Natural killer cell (primary cell): ENCODE measurements around the gene FGFR2. TPM values are rescaled to one million over a fixed set of nuclear protein-coding genes. Genes with fewer than 3 reads are reported as not detected.

Source experiments
- ATAC-seq, 3 donors: fragments of 150-1000 bp in 2 of 3; fragments of 200-7000 bp in 1 of 3; cut with Tn5 transposase; 1 replicate in 1 of 3; 2 replicates in 2 of 3; pipeline ENCODE4 v1.10.0; 2021; ENCODE audit warnings: mild to moderate bottlenecking in 2 of 3, moderate library complexity in 2 of 3
- DNase-seq, 2 donors: peaks; one replicate each; pipeline versions ENCODE4 v3.0.0 to v3.0.0-alpha.2; 2013 to 2021; ENCODE audit warnings: mixed read lengths in 1 of 2
- H3K27ac ChIP-seq: one replicate; pipeline ENCODE4 v1.5.1; 2013; ENCODE audit warnings: mild to moderate bottlenecking, low read length
- H3K27me3 ChIP-seq: one replicate; pipeline ENCODE4 v1.6.1; 2013; ENCODE audit warnings: low read length; ENCODE audit not compliant: control insufficient read depth, insufficient read depth
- H3K36me3 ChIP-seq: one replicate; pipeline ENCODE4 v1.6.1; 2013; ENCODE audit warnings: low read length; ENCODE audit not compliant: control insufficient read depth, insufficient read depth
- H3K4me1 ChIP-seq: one replicate; pipeline ENCODE4 v1.6.1; 2013; ENCODE audit warnings: low read length; ENCODE audit not compliant: control insufficient read depth, insufficient read depth
- H3K4me3 ChIP-seq: one replicate; pipeline ENCODE4 v1.5.1; 2013; ENCODE audit warnings: low read length
- H3K9me3 ChIP-seq: one replicate; pipeline ENCODE4 v1.6.1; 2013; ENCODE audit warnings: low read length; ENCODE audit not compliant: control insufficient read depth, insufficient read depth
- H3K27ac Mint-ChIP-seq, 2 donors: one replicate each; pipeline ENCODE4 v1.8.0; 2022; ENCODE audit warnings: mild to moderate bottlenecking in 2 of 2, mixed read lengths in 2 of 2, moderate library complexity in 1 of 2
- H3K27me3 Mint-ChIP-seq, 2 donors: one replicate each; pipeline ENCODE4 v1.8.0; 2022; ENCODE audit warnings: low read depth in 2 of 2, mixed read lengths in 2 of 2
- H3K36me3 Mint-ChIP-seq: one replicate; pipeline ENCODE4 v1.8.0; 2022; ENCODE audit warnings: mixed read lengths
- H3K4me1 Mint-ChIP-seq, 2 donors: one replicate each; pipeline ENCODE4 v1.8.0; 2022; ENCODE audit warnings: mixed read lengths in 2 of 2
- H3K4me3 Mint-ChIP-seq: one replicate; pipeline ENCODE4 v1.8.0; 2022; ENCODE audit warnings: mild to moderate bottlenecking, moderate library complexity, mixed read lengths
- H3K9me3 Mint-ChIP-seq, 2 donors: one replicate each; pipeline ENCODE4 v1.8.0; 2022; ENCODE audit warnings: mixed read lengths in 2 of 2
- WGBS: methylation state at CpG from one replicate; pipeline ENCODE4 v1.1.7; 2013; ENCODE audit warnings: missing lambda C conversion rate; ENCODE audit not compliant: insufficient coverage; 5-methylcytosine and 5-hydroxymethylcytosine counted together
- intact Hi-C: fragments of 100-400 bp; cut with micrococcal nuclease; formaldehyde crosslinking; loops from one replicate; pipeline ENCODE4 v1.14.2; 2022
- total RNA-seq, 4 donors: library from RNA; stranded (reverse); fragments of 120-200 nt in 1 of 4; gene quantifications; one replicate each; pipeline versions ENCODE4 v1.2.3 to v1.2.4, GENCODE V29; 2013 to 2022
- TF ChIP-seq, protein P1 (sequence below): fragments of 200-600 bp; IDR thresholded peaks from one replicate; pipeline ENCODE4 v1.8.0; 2022; ENCODE audit warnings: antibody characterized with exemption

The FGFR2 gene
- total RNA-seq, 3 donors from 2014 or later (not counting 1 experiment from before 2014, with no cell fraction given) = 0.72 to 5.6 TPM; not detected in 1

GRCh38 chr10:121460733-121461132 is 137.5 kb downstream of the FGFR2 start:
- H3K4me1 ChIP-seq = no peaks in the 10 kb centered on the region
- H3K4me3 ChIP-seq = no peak overlapping the region
- intact Hi-C loops = no loop called here
- no peak overlapping the region for H3K27ac Mint-ChIP-seq
- H3K9me3 ChIP-seq = no peaks in the 10 kb centered on the region
- TF ChIP-seq, protein P1, sequence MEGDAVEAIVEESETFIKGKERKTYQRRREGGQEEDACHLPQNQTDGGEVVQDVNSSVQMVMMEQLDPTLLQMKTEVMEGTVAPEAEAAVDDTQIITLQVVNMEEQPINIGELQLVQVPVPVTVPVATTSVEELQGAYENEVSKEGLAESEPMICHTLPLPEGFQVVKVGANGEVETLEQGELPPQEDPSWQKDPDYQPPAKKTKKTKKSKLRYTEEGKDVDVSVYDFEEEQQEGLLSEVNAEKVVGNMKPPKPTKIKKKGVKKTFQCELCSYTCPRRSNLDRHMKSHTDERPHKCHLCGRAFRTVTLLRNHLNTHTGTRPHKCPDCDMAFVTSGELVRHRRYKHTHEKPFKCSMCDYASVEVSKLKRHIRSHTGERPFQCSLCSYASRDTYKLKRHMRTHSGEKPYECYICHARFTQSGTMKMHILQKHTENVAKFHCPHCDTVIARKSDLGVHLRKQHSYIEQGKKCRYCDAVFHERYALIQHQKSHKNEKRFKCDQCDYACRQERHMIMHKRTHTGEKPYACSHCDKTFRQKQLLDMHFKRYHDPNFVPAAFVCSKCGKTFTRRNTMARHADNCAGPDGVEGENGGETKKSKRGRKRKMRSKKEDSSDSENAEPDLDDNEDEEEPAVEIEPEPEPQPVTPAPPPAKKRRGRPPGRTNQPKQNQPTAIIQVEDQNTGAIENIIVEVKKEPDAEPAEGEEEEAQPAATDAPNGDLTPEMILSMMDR = no peak
- H3K36me3 Mint-ChIP-seq = no peaks in the 10 kb centered on the region
- H3K9me3 Mint-ChIP-seq = no peaks in the 10 kb centered on the region
- no peak overlapping the region for H3K27ac ChIP-seq
- no peaks in the 10 kb centered on the region for H3K4me1 Mint-ChIP-seq
- peaks cover 3 to 9% of the 10 kb centered on the region in 2 donors for H3K27me3 Mint-ChIP-seq
- H3K4me3 Mint-ChIP-seq = no peak overlapping the region
- 85% methylated on average over 3 of the region's 3 CpGs for WGBS
- H3K36me3 ChIP-seq = no peaks in the 10 kb centered on the region
- H3K27me3 ChIP-seq = no peaks in the 10 kb centered on the region
- ATAC-seq (no peak), DNase-seq (no peak)

DNA sequence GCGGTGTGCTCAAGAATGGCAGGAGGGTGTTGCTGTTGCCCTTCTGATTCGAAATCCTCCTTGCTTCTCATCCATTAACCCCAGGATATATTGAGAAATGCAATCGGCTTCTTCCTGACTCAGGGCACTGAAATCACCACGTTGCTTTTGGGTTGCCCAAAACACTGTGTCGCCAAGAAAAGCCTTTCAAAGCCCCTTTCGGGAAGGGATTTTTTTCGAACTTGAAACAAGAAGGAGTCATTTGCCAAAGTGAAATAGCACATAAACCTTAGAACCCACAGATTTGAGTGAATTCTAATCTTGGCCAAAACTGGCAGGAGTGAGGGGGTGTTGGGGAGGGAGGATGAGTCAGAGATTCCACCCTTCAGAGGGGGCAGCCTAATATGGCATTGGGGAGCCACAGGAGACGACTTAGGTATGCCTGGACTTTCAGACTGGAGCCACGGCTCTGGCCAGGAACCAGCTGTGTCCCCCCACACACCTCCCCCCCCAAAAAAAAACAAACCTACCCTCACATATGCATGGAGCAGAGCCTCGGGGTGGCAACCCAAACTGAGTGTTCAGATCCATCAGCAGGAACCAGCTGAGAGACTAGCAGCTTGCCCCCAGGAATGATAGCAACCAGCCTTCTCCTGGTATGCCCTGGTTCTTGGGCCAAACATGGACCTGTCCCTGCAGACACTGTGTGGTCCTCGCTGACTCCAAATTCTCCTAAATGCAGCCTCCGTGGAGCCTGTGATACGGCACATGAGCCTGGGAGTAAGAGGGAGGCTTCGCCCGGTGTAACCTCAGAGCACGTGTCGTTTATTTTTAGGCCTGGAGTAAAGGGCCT is 138.4 kb downstream of the FGFR2 start:
- H3K27me3 Mint-ChIP-seq = peaks cover 3 to 9% of the 10 kb centered on the region in 2 donors
- ATAC-seq (no peak), DNase-seq (no peak)
- no peak overlapping the region for H3K4me3 ChIP-seq
- no peak overlapping the region for H3K4me3 Mint-ChIP-seq
- H3K27me3 ChIP-seq = no peaks in the 10 kb centered on the region
- intact Hi-C loops = no loop called here
- no peaks in the 10 kb centered on the region for H3K9me3 ChIP-seq
- no peaks in the 10 kb centered on the region for H3K4me1 ChIP-seq
- H3K27ac Mint-ChIP-seq = no peak overlapping the region
- H3K36me3 ChIP-seq = no peaks in the 10 kb centered on the region
- WGBS = 78% methylated on average over 17 of the region's 17 CpGs
- TF ChIP-seq, protein P1 = no peak
- no peaks in the 10 kb centered on the region for H3K4me1 Mint-ChIP-seq
- H3K36me3 Mint-ChIP-seq = no peaks in the 10 kb centered on the region
- H3K9me3 Mint-ChIP-seq = no peaks in the 10 kb centered on the region
- H3K27ac ChIP-seq = no peak overlapping the region

DNA sequence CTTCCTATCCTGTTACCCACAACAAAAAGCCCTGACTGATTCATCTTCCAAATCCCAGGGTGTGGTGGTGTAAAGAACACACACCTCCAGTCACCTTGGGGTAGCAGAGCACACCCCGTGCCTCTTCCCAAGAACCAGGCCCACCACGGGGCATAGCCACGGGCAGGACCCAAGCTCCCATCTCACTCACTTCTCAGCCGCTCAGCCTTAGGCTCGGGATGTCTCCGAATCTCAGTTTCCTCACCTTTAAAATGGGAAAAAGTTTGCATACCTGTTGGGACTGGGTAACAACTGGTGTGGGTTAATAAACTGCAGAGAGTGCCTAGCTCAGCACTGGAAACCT is 139.0 kb downstream of the FGFR2 start:
- no peaks in the 10 kb centered on the region for H3K36me3 ChIP-seq
- H3K4me1 Mint-ChIP-seq = no peaks in the 10 kb centered on the region
- no peaks in the 10 kb centered on the region for H3K27me3 ChIP-seq
- ATAC-seq (no peak), DNase-seq (no peak)
- H3K9me3 Mint-ChIP-seq = no peaks in the 10 kb centered on the region
- intact Hi-C loops = no loop called here
- TF ChIP-seq, protein P1 = no peak
- 95% methylated on average over 5 of the region's 6 CpGs for WGBS
- H3K4me3 Mint-ChIP-seq = no peak overlapping the region
- no peaks in the 10 kb centered on the region for H3K4me1 ChIP-seq
- H3K9me3 ChIP-seq = no peaks in the 10 kb centered on the region
- no peak overlapping the region for H3K4me3 ChIP-seq
- peaks cover 3 to 9% of the 10 kb centered on the region in 2 donors for H3K27me3 Mint-ChIP-seq
- H3K36me3 Mint-ChIP-seq = no peaks in the 10 kb centered on the region
- H3K27ac ChIP-seq = no peak overlapping the region
- H3K27ac Mint-ChIP-seq = no peak overlapping the region

- TF ChIP-seq, protein P1 = no peak
- no peaks in the 10 kb centered on the region for H3K4me1 Mint-ChIP-seq
- H3K36me3 ChIP-seq = no peaks in the 10 kb centered on the region
- no peaks in the 10 kb centered on the region for H3K9me3 Mint-ChIP-seq
- H3K27me3 ChIP-seq = no peaks in the 10 kb centered on the region
- no peak overlapping the region for H3K27ac ChIP-seq
- H3K27me3 Mint-ChIP-seq = peaks cover 3 to 8% of the 10 kb centered on the region in 2 donors
- H3K27ac Mint-ChIP-seq = no peak overlapping the region
- no peaks in the 10 kb centered on the region for H3K9me3 ChIP-seq
- DNase-seq (no peak), ATAC-seq (no peak)
- no peaks in the 10 kb centered on the region for H3K36me3 Mint-ChIP-seq
- H3K4me3 Mint-ChIP-seq = no peak overlapping the region
- 66% methylated on average over 3 of the region's 3 CpGs for WGBS
- H3K4me1 ChIP-seq = no peaks in the 10 kb centered on the region
- H3K4me3 ChIP-seq = no peak overlapping the region
- intact Hi-C loops = no loop called here
Measured at GRCh38 chr10:121457729-121458128, 140.5 kb downstream of the FGFR2 start.
